Activated CD8-positive, alpha-beta memory T cell treated with anti-CD3 and anti-CD28 coated beads for 4 hours (primary cell): ENCODE measurements around the gene AOPEP.

ENCODE experiments used
- DNase-seq, 2 donors: peaks; one replicate each; pipeline ENCODE4 v3.0.0-alpha.2; 2020; ENCODE audit warnings: low read depth in 2 of 2

The AOPEP gene

DNA sequence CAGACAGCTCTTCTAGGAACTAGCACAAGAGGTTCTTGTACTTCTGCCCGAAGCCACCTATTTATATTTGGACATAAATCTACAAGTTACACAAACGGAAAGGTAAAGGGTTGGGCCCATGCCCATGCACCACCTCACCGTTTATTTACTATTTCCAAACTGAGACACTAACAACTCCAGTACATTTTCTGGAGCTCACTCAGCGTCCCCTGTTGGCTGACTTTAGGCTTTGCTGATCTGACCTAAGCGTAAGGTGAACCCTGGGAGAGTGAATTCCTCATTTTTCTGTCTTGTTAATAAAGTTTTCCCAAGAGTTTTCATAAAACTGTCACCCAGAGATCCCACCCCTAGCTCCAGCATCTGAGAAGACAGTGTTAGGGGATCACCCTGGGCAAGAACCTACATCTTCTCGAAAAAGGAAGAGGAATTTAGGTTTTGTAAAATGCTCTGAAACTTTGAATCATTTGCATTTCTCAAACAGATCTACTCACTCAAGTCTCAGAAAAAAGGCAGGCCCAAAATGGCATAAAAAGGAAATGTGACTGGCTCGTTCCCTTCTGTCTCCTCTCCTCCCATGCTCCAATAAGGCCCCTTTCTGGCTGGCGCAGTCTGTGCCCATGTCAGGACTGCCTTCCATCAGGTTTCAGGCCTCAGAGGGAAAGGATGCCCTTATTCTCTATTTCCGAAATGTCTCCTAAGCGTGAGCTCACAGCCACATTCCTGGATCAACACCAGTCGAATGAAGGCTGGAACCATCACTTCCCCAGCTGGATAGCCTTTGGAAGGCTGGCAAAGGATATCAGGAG, 389.7 kb downstream of the AOPEP start:
- no peak for DNase-seq

- no peak for DNase-seq
Measured at GRCh38 chr9:95116808-95117204, 390.3 kb downstream of the AOPEP start.

DNA sequence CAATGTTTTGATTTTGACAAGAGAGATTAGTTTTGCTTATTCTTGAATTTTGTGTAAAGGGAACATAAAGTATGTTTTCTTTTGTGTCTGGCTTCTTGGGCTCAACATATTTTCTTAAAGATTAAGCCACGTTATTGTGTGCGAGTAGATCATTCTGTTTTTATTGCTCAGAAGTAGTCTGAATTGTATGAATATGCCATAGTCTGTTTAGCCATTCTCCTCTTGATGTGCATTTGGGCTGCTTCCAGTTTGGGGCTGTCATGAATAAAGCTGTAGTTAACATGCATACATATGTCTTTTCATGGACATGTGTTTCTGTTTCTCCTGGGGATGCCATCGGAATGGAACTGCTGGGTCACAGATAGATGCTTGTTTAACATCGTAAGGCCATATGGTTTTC, 392.1 kb downstream of the AOPEP start:
- no peak for DNase-seq

- DNase-seq = no peak
Measured at GRCh38 chr9:95120781-95121370, 394.4 kb downstream of the AOPEP start.

- no peak for DNase-seq
Measured at GRCh38 chr9:95124582-95125367, 398.3 kb downstream of the AOPEP start.

DNA sequence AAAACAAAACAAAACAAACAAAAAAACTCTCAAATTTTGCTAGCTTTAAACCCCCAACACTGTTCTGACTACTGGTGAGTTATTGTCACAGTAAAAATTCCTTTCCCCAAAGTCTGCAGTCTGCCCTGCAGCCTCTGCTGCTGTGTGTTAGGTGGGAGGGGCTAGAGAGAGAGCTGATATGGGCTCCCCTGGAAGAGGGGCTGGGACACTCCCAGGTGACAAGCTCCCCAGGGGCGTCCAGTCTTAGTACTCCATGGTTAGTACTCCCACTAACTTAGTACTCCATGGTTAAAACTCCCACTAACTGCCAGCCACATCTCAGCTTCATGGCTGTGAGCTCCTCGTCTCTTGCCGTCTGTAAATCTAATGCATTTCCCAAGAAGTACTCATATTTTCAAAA, 399.2 kb downstream of the AOPEP start:
- DNase-seq = no peak

DNA sequence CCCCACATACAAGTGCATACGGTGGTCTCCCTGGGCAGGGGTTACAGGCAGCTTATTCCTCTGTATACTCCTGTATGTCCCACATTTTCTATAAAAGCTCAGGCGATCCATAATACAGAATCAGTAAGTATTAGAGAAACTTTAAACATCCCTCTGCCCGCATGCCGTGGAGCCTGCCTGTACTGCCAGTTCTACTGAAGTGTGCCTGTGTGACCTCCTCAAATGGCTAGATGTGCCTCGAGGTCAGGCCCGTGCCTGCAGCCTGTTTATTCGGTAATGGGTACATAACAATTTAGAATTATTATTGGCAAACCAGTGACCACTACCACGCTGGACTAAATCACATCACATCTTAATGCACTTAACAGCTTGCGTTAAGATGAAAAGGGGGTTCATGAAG, 400.2 kb downstream of the AOPEP start:
- no peak for DNase-seq

DNA sequence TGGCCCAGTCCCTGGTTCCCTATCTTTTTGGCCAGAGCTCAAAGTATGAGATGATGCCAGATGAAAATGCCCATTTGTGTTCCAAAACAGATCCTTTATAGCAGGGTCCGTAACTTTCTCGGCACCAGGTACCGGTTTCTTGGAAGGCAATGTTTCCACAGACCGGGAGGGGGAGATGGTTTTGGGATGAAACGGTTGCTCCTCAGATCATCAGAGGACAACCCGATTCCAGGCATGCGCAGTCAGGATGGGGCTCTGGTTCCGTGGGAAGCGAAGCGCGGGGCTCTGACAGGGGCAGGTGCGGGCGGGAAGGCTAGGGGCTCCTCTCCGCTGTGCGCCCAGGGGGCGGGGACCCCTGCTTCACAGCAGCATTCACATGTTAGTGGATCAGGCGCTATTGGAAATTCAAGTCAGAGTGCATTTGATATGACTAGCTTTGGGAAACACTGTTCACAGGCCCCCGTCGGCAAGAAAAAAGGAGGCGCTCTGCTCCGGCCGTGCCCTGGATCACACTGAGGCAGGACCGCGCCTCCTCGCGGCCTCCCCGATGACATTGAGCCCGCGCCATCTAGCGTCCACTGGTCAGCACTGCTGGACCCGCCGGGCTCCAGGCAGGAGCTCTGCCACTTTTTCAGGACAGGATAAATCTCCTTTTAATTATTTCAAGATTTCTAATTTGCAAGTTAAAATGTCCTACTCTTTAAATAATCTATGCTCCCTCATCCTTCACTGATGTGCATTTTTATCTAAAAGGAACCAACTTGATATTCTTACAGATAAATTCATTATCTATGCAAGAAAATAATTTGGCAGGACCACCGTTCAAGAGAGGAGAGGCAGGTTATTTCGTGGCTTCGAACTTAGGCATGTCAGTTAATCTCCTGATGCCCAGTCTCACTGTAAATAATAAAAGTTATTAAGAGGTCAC, 401.0 kb downstream of the AOPEP start:
- peak; percentile 15 to 29 for DNase-seq

DNA sequence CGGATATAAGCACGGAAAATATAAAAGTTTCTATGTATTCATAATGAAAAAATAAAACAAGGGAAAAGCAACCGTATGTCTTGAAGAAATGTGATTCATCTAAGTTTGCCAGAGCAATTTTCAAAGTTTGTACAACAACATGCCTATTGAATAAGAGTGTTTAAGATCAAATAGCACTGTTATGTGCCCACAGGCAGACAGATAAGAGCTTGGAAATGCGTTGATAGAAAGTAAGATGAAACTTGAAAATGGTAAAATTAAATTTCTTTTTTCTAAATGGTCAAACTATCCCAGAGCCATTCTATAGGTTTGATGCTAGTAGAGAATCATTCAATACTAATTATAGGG, 401.7 kb downstream of the AOPEP start:
- no peak for DNase-seq

- DNase-seq = no peak
Measured at GRCh38 chr9:95129476-95130291, 403.2 kb downstream of the AOPEP start.

- DNase-seq = no peak
Measured at GRCh38 chr9:95130484-95130883, 404.0 kb downstream of the AOPEP start.

DNA sequence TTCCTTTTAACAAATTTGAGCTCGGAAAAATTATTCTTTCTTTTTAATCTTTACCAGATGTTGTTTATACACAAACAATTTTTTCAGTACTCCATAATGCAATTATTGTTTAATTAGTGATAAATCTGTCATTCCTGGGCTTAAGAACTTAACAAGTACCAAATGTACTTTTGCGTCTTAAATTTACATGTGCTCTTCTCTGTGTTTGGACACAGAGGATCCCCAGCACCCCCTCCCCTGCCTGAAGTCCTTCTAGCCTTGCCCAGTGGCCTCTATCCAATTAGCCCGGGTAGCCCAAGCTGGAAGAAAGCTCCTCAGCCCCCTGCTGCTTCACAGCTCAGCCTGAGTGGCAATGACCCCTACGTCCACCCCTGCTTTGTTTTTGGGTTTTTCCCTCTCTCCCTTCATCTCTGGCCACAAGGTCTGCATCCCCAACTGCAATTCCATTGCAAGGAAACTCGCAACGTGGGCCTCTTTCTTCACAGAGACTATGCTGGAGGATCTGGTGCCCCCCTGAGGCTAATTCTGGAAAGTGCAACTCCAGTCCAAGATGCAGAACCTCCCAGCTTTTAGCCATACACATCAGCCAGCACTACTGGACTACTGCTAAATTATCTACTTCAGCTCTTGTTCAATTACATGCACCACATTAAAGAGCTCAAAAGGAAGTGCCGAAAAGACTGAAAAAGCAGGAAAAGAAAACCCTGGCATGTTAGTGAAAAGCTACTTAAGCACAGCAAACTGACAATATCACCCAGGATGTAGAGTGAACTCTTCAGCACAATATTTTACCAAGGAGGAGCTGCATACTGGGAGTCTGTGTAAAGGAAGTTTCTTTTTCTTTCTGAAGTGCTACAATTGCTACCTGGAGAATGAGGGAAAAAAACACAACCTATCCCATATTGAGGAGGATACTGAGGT, 404.8 kb downstream of the AOPEP start:
- no peak for DNase-seq

GRCh38 chr9:95132366-95133324, 406.1 kb downstream of the AOPEP start:
- DNase-seq = no peak

GRCh38 chr9:95133325-95133705, 406.8 kb downstream of the AOPEP start:
- DNase-seq = no peak

DNA sequence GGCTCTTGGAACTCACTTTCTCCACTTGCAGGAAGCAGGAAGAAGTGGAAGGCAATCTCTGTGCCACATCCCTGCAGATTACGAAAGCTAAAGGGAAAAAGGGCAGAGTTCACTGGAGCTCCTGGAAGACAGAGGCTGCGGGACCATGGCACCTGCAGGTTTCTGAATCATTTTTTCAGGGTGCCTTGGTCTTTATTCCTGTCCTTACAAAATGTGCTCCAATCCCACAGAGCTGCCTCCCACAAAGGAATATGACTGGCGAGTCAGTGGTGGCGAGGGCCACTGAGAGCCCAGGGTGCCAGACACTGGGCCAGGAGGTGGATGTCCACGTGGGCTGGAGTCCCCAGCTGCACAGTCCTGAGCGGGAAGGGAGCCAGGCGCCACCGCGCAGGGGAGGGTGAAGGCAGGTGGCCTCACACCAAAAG, 408.0 kb downstream of the AOPEP start:
- no peak for DNase-seq

GRCh38 chr9:95135756-95136155, 409.3 kb downstream of the AOPEP start:
- DNase-seq = no peak
